Skeletal muscle satellite cell (primary cell): Measurements from ENCODE around the gene PIP4K2C.
A peak's percentile ranks its signal among the peaks of the same experiment; 100 is the strongest.

Source experiments
- H3K27me3 ChIP-seq: 2 replicates; pipeline ENCODE4 v1.7.0; 2013; ENCODE audit warnings: low read length; ENCODE audit not compliant: control insufficient read depth, insufficient read depth
- H3K36me3 ChIP-seq: 2 replicates; pipeline ENCODE4 v1.7.0; 2013; ENCODE audit warnings: mild to moderate bottlenecking, control low read depth, low read length; ENCODE audit not compliant: insufficient read depth
- H3K4me1 ChIP-seq: 2 replicates; pipeline ENCODE4 v1.7.0; 2013; ENCODE audit warnings: low read length; ENCODE audit not compliant: control insufficient read depth, insufficient read depth
- H3K4me2 ChIP-seq: 2 replicates; pipeline ENCODE4 v1.7.0; 2013; ENCODE audit warnings: mild to moderate bottlenecking, low read length
- H3K4me3 ChIP-seq: 2 replicates; pipeline ENCODE4 v1.7.0; 2013; ENCODE audit warnings: low read length
- H3K9ac ChIP-seq: 2 replicates; pipeline ENCODE4 v1.7.0; 2013; ENCODE audit warnings: mild to moderate bottlenecking, low read depth, low read length, moderate library complexity
- H3K9me3 ChIP-seq: replicated peaks from 2 replicates; pipeline ENCODE4 v1.7.0; 2013; ENCODE audit warnings: mild to moderate bottlenecking, control low read depth, low read length

The PIP4K2C gene

GRCh38 chr12:57606399-57606798, 15.4 kb downstream of the PIP4K2C start:
- Histone ChIP-seq H3K9me3 (no peaks in the 10 kb centered on the region), H3K9ac (no peak overlapping the region), H3K4me1 (peaks cover 19% of the 10 kb centered on the region), H3K27me3 (peaks cover 7% of the 10 kb centered on the region), H3K4me3 (no peak overlapping the region), H3K4me2 (no peak overlapping the region), H3K36me3 (peaks cover 4% of the 10 kb centered on the region)

- H3K36me3 ChIP-seq = peaks cover 4% of the 10 kb centered on the region
Measured at GRCh38 chr12:57606821-57607220, 15.8 kb downstream of the PIP4K2C start.

GRCh38 chr12:57607958-57608663, 17.1 kb downstream of the PIP4K2C start:
- Histone ChIP-seq H3K4me3 (no peak overlapping the region), H3K36me3 (no peaks in the 10 kb centered on the region), H3K27me3 (peaks cover 13% of the 10 kb centered on the region), H3K9me3 (no peaks in the 10 kb centered on the region), H3K9ac (no peak overlapping the region), H3K4me2 (no peak overlapping the region), H3K4me1 (peaks cover 19% of the 10 kb centered on the region)

More at GRCh38 chr12:57606821-57607220, 15.8 kb downstream of the PIP4K2C start:
- Histone ChIP-seq H3K4me1 (peaks cover 19% of the 10 kb centered on the region), H3K9ac (no peak overlapping the region), H3K4me3 (no peak overlapping the region), H3K9me3 (no peaks in the 10 kb centered on the region), H3K4me2 (no peak overlapping the region), H3K27me3 (peaks cover 7% of the 10 kb centered on the region)

GRCh38 chr12:57609101-57609780, 18.2 kb downstream of the PIP4K2C start:
- H3K27me3 ChIP-seq = peaks cover 13% of the 10 kb centered on the region
- H3K36me3 ChIP-seq = no peaks in the 10 kb centered on the region
- no peak overlapping the region for H3K4me3 ChIP-seq
- H3K4me1 ChIP-seq = peaks cover 16% of the 10 kb centered on the region
- H3K9ac ChIP-seq = no peak overlapping the region
- H3K4me2 ChIP-seq = no peak overlapping the region
- H3K9me3 ChIP-seq = no peaks in the 10 kb centered on the region

- Histone ChIP-seq H3K4me2 (peak overlapping the region; percentile 95), H3K4me3 (no peak overlapping the region), H3K9ac (no peak overlapping the region), H3K4me1 (peaks cover 12% of the 10 kb centered on the region), H3K9me3 (no peaks in the 10 kb centered on the region), H3K36me3 (no peaks in the 10 kb centered on the region), H3K27me3 (peaks cover 13% of the 10 kb centered on the region)
Measured at GRCh38 chr12:57609781-57610553, 19.0 kb downstream of the PIP4K2C start.

GRCh38 chr12:57610554-57611107, 19.6 kb downstream of the PIP4K2C start:
- Histone ChIP-seq H3K4me3 (peak overlapping the region; percentile 76), H3K9ac (peak overlapping the region; percentile 83), H3K4me1 (peaks cover 5% of the 10 kb centered on the region), H3K4me2 (peak overlapping the region; percentile 95), H3K27me3 (peaks cover 13% of the 10 kb centered on the region), H3K9me3 (no peaks in the 10 kb centered on the region), H3K36me3 (no peaks in the 10 kb centered on the region)

- no peaks in the 10 kb centered on the region for H3K9me3 ChIP-seq
Measured at GRCh38 chr12:57611108-57611826, 20.3 kb downstream of the PIP4K2C start, which contains the start of gene ARHGEF25. TSS of gene ARHGEF25 (plus strand) at chr12:57611435. CDS start at chr12:57611895, 460 bp downstream.

GRCh38 chr12:57611827-57612710, 21.1 kb downstream of the PIP4K2C start:
- peaks cover 13% of the 10 kb centered on the region for H3K27me3 ChIP-seq
- no peak overlapping the region for H3K9ac ChIP-seq
- no peaks in the 10 kb centered on the region for H3K36me3 ChIP-seq
- peak overlapping the region; percentile 95 for H3K4me2 ChIP-seq
- H3K9me3 ChIP-seq = no peaks in the 10 kb centered on the region
- H3K4me3 ChIP-seq = peak overlapping the region; percentile 76
- H3K4me1 ChIP-seq = peaks cover 10% of the 10 kb centered on the region

More at GRCh38 chr12:57611108-57611826, 20.3 kb downstream of the PIP4K2C start, which contains the start of gene ARHGEF25:
- peaks cover 5% of the 10 kb centered on the region for H3K4me1 ChIP-seq
- peak within 1 kb of the TSS; percentile 76 for H3K4me3 ChIP-seq
- peak within 1 kb of the TSS; percentile 83 for H3K9ac ChIP-seq
- no peaks in the 10 kb centered on the region for H3K36me3 ChIP-seq
- H3K27me3 ChIP-seq = peaks cover 13% of the 10 kb centered on the region
- peak within 1 kb of the TSS; percentile 95 for H3K4me2 ChIP-seq

GRCh38 chr12:57612711-57613426, 21.9 kb downstream of the PIP4K2C start:
- H3K9me3 ChIP-seq = no peaks in the 10 kb centered on the region
- H3K4me1 ChIP-seq = peaks cover 10% of the 10 kb centered on the region
- H3K27me3 ChIP-seq = peaks cover 15% of the 10 kb centered on the region
- no peak overlapping the region for H3K4me3 ChIP-seq
- no peak overlapping the region for H3K9ac ChIP-seq
- no peak overlapping the region for H3K4me2 ChIP-seq
- no peaks in the 10 kb centered on the region for H3K36me3 ChIP-seq
